Activated CD4-positive, alpha-beta T cell treated with anti-CD3 and anti-CD28 coated beads, Interleukin-2, amount 10 ng/mL, durations not matched to agents 24 days and 14 days (primary cell): ENCODE measurements around the gene MGAM2. TPM values are rescaled to one million over a fixed set of nuclear protein-coding genes. Genes with fewer than 3 reads are reported as not detected.

Experiments
- DNase-seq: peaks from one replicate; pipeline ENCODE4 v3.0.0; 2022
- H3K27ac Mint-ChIP-seq: one replicate; pipeline ENCODE4 v1.8.0; 2022; ENCODE audit warnings: mild to moderate bottlenecking, mixed read lengths
- H3K27me3 Mint-ChIP-seq: one replicate; pipeline ENCODE4 v1.8.0; 2022; ENCODE audit warnings: mixed read lengths
- H3K36me3 Mint-ChIP-seq: one replicate; pipeline ENCODE4 v1.8.0; 2022; ENCODE audit warnings: low read depth, mild to moderate bottlenecking, mixed read lengths
- H3K4me1 Mint-ChIP-seq: one replicate; pipeline ENCODE4 v1.8.0; 2021; ENCODE audit warnings: mixed read lengths
- H3K4me3 Mint-ChIP-seq: one replicate; pipeline ENCODE4 v1.8.0; 2022; ENCODE audit warnings: mild to moderate bottlenecking, moderate library complexity, mixed read lengths
- H3K9me3 Mint-ChIP-seq: one replicate; pipeline ENCODE4 v1.8.0; 2021; ENCODE audit warnings: mixed read lengths
- intact Hi-C: fragments of 100-400 bp; cut with micrococcal nuclease; formaldehyde crosslinking; loops from one replicate; pipeline ENCODE4 v1.15.1; 2023
- total RNA-seq: library from RNA; stranded (reverse); gene quantifications from 2 replicates; pipeline ENCODE4 v1.2.3, GENCODE V29; 2022

MGAM2 gene
- total RNA-seq, 1 donor from 2014 or later: not detected

DNA sequence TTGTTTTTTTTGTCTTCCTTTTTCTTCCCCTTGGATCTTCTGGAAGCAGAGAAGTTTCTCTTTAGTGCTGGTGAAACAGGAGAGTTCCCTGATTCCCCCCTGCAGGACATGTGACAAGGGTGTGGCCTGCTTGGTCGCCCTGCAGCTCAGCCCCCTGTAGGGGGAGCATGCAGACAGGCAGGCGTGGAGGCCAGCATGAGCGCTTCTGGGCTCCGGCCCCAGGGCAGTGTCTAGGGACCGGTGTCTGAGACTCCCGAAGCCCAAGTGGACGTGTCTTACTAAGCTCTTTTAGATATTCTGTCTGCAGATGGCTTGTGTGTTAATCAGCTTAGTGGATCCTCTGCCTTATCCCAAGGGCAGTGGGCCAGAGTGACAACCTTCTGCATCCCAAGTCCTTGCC is 120.2 kb downstream of the MGAM2 start:
- Mint-ChIP-seq H3K4me3 (no peak overlapping the region), H3K27me3 (peaks cover 8% of the 10 kb centered on the region), H3K36me3 (no peaks in the 10 kb centered on the region), H3K9me3 (no peaks in the 10 kb centered on the region), H3K4me1 (no peaks in the 10 kb centered on the region), H3K27ac (no peak overlapping the region)
- intact Hi-C loops: no loop called here
- DNase-seq: no peak

GRCh38 chr7:142240546-142240945 is 129.0 kb downstream of the MGAM2 start:
- H3K4me3 Mint-ChIP-seq: no peak overlapping the region
- H3K4me1 Mint-ChIP-seq: no peaks in the 10 kb centered on the region
- H3K36me3 Mint-ChIP-seq: no peaks in the 10 kb centered on the region
- no peak overlapping the region for H3K27ac Mint-ChIP-seq
- H3K9me3 Mint-ChIP-seq: no peaks in the 10 kb centered on the region
- no peak for DNase-seq
- H3K27me3 Mint-ChIP-seq: peaks cover 15% of the 10 kb centered on the region
- intact Hi-C loops: no loop called here

DNA sequence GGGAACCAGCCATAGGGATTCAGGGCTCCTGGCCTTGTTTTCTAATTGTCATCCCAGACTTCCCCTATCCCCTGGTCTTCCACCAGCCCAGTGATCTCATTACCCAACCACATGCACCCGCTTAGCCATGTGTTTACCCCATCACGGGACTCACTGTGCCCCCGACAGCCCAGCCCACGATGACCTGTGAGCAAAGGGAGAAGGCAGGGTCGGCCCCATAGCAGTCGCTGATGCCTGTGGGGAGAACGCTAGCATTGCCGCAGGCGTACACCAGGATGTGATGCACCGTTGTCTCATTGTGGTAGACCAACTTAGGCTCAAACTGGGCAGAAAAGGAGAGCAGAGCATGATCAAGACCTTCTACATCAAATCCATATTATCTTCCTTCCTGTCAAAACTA is 132.3 kb downstream of the MGAM2 start:
- DNase-seq: no peak
- Mint-ChIP-seq H3K27me3 (peaks cover 1% of the 10 kb centered on the region), H3K4me1 (no peaks in the 10 kb centered on the region), H3K4me3 (no peak overlapping the region), H3K36me3 (no peaks in the 10 kb centered on the region), H3K9me3 (no peaks in the 10 kb centered on the region), H3K27ac (no peak overlapping the region)
- intact Hi-C loops: no loop called here

GRCh38 chr7:142248166-142249160 is 136.9 kb downstream of the MGAM2 start:
- intact Hi-C loops: no loop called here
- Mint-ChIP-seq H3K4me1 (no peaks in the 10 kb centered on the region), H3K36me3 (no peaks in the 10 kb centered on the region), H3K27me3 (no peaks in the 10 kb centered on the region), H3K27ac (no peak overlapping the region), H3K9me3 (no peaks in the 10 kb centered on the region), H3K4me3 (no peak overlapping the region)
- DNase-seq: no peak

DNA sequence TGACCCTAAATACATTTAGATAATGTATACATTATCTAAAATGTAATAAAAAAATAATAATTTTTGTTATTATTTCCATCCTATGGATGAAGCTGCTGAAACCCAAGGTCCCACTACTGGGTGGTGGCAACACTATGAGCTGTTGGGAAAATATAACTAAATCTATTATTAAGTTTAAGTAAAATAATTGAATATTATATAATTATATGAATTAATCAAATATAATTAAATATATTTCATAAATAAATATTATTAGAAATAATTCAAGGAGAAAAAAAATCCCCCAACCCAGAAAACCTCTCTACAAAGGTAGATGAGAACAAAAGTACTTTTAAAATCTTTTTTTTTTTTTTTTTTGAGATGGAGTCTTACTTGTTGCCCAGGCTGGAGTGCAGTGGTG is 138.4 kb downstream of the MGAM2 start:
- DNase-seq: no peak
- no peak overlapping the region for H3K4me3 Mint-ChIP-seq
- intact Hi-C loops: no loop called here
- H3K27me3 Mint-ChIP-seq: no peaks in the 10 kb centered on the region
- H3K9me3 Mint-ChIP-seq: no peaks in the 10 kb centered on the region
- H3K36me3 Mint-ChIP-seq: no peaks in the 10 kb centered on the region
- H3K27ac Mint-ChIP-seq: no peak overlapping the region
- no peaks in the 10 kb centered on the region for H3K4me1 Mint-ChIP-seq

GRCh38 chr7:142250705-142251104 is 139.2 kb downstream of the MGAM2 start:
- no peaks in the 10 kb centered on the region for H3K36me3 Mint-ChIP-seq
- no peak overlapping the region for H3K27ac Mint-ChIP-seq
- intact Hi-C loops: no loop called here
- no peaks in the 10 kb centered on the region for H3K9me3 Mint-ChIP-seq
- no peaks in the 10 kb centered on the region for H3K27me3 Mint-ChIP-seq
- H3K4me1 Mint-ChIP-seq: no peaks in the 10 kb centered on the region
- no peak overlapping the region for H3K4me3 Mint-ChIP-seq
- DNase-seq: no peak

- peaks cover 7% of the 10 kb centered on the region for H3K27me3 Mint-ChIP-seq
- no peak within 1 kb of the TSS for H3K4me3 Mint-ChIP-seq
- DNase-seq: no peak
- intact Hi-C loops: no loop called here
- H3K4me1 Mint-ChIP-seq: no peaks in the 10 kb centered on the region
- no peaks in the 10 kb centered on the region for H3K9me3 Mint-ChIP-seq
- no peaks in the 10 kb centered on the region for H3K36me3 Mint-ChIP-seq
- H3K27ac Mint-ChIP-seq: no peak within 1 kb of the TSS
These were observed 146.4 kb downstream of the MGAM2 start, which contains the start of gene PRSS58 for GRCh38 chr7:142257958-142258357. Gene PRSS58, minus strand, starts transcription at chr7:142258058. Its CDS starts 351 bp downstream, at chr7:142257707.

GRCh38 chr7:142263598-142264380 is 152.3 kb downstream of the MGAM2 start:
- Mint-ChIP-seq H3K27ac (no peak overlapping the region), H3K9me3 (no peaks in the 10 kb centered on the region), H3K4me3 (no peak overlapping the region), H3K4me1 (no peaks in the 10 kb centered on the region), H3K36me3 (no peaks in the 10 kb centered on the region), H3K27me3 (peaks cover 11% of the 10 kb centered on the region)
- intact Hi-C loops: no loop called here
- DNase-seq: no peak

Other genes starting within 250 kb of the MGAM2 start
- not detected in 2 replicates for gene OR9A4, start 195.3 kb upstream of the MGAM2 start, total RNA-seq
- not detected in 2 replicates for gene CLEC5A, start 164.7 kb upstream of the MGAM2 start, total RNA-seq
- gene TAS2R38, start 137.9 kb upstream of the MGAM2 start, total RNA-seq: not detected in 2 replicates
- gene MGAM, start 115.8 kb upstream of the MGAM2 start, total RNA-seq: not detected in 2 replicates
- not detected in 2 replicates for gene PRSS58, start 146.3 kb downstream of the MGAM2 start, total RNA-seq